ENCODE results near the gene MAP3K5. TPM values are rescaled to one million over a fixed set of nuclear protein-coding genes. Genes with fewer than 3 reads are reported as not detected.
A peak's percentile ranks its signal among the peaks of the same experiment; 100 is the strongest.

Gene MAP3K5
- total and polyA plus RNA-seq, 2 donors (not counting 3 experiments of a cell fraction or from before 2014, with no cell fraction given), result 1.5 to 7.0 TPM

DNA sequence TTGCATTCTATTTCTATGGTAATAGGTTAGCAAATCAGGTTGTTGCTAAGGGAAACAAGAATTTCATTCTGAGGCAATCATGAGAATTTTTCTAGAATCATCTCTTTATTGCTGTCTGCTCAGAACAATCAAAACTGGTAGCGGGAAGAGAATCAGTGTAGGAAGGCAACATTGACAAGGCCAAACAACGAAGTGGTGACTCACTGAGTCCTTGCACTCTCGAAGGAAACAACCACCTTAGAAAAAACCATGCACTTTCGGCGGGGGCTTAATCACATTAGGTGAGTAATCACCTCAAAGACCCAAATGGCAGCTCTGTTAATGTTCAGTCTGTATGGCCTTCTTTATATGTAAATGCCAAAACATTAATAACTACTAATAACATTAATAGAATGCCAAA is 163.3 kb downstream of the MAP3K5 start:
- ChIA-PET CTCF (interaction anchor here (1.0 to 3.5 kb wide), 4 partner anchors 35 to 163 kb away, joined by 4 to 11 read pairs (median 6); partner anchors contain the start of gene MAP3K5), POLR2A (no interaction called here)
- H3K36me3 ChIP-seq (ENCODE audit: control insufficient read depth in 2 of 2, extremely low read depth in 1 of 2, insufficient read depth in 2 of 2, low read length in 2 of 2), result no peaks in the 10 kb centered on the region
- TF ChIP-seq FOS (IDR thresholded peaks at IDR 0.05; ENCODE audit: borderline replicate concordance, insufficient read depth, low read length) (peak; percentile 16), POLR2A (IDR thresholded peaks at IDR 0.05; ENCODE audit: low read depth, low read length) (no peak), GATA2 (IDR thresholded peaks at IDR 0.05; ENCODE audit: insufficient read depth, insufficient read length, low read depth, low read length) (no peak), POLR2AphosphoS5 (IDR thresholded peaks at IDR 0.05; ENCODE audit: insufficient read depth, low read depth, low read length) (no peak), JUN (IDR thresholded peaks at IDR 0.05; ENCODE audit: borderline replicate concordance, insufficient read depth, insufficient read length, low read depth) (peak; percentile 30), EZH2 (IDR thresholded peaks at IDR 0.05; ENCODE audit: borderline replicate concordance, low read depth, low read length, severe bottlenecking) (no peak), MYC (IDR thresholded peaks at IDR 0.05; ENCODE audit: low read depth, low read length) (no peak)
- TF ChIP-seq, protein P1, sequence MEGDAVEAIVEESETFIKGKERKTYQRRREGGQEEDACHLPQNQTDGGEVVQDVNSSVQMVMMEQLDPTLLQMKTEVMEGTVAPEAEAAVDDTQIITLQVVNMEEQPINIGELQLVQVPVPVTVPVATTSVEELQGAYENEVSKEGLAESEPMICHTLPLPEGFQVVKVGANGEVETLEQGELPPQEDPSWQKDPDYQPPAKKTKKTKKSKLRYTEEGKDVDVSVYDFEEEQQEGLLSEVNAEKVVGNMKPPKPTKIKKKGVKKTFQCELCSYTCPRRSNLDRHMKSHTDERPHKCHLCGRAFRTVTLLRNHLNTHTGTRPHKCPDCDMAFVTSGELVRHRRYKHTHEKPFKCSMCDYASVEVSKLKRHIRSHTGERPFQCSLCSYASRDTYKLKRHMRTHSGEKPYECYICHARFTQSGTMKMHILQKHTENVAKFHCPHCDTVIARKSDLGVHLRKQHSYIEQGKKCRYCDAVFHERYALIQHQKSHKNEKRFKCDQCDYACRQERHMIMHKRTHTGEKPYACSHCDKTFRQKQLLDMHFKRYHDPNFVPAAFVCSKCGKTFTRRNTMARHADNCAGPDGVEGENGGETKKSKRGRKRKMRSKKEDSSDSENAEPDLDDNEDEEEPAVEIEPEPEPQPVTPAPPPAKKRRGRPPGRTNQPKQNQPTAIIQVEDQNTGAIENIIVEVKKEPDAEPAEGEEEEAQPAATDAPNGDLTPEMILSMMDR (IDR thresholded peaks at IDR 0.05; ENCODE audit: extremely low read depth in 1 of 2, insufficient read depth in 1 of 2, low read depth in 1 of 2, low read length in 2 of 2), result no peak
- TF ChIP-seq, protein P2, sequence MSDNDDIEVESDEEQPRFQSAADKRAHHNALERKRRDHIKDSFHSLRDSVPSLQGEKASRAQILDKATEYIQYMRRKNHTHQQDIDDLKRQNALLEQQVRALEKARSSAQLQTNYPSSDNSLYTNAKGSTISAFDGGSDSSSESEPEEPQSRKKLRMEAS (IDR thresholded peaks at IDR 0.05; ENCODE audit: insufficient read depth, insufficient read length), result no peak
- H3K27me3 ChIP-seq (ENCODE audit: control insufficient read depth in 2 of 2, insufficient read depth in 2 of 2, low read length in 2 of 2), result no peaks in the 10 kb centered on the region
- H3K9ac ChIP-seq (replicated peaks; ENCODE audit: extremely low read depth, insufficient read depth, low read length), result no peak overlapping the region
- DNase-seq (ENCODE audit: low read depth, low spot score) (peak; percentile 36), FAIRE-seq (peak; percentile 4)
- no peaks in the 10 kb centered on the region for H3K79me2 ChIP-seq (ENCODE audit: control insufficient read depth, insufficient read depth, low read length)
- no peak overlapping the region for H3K4me3 ChIP-seq (replicated peaks in 1 of 3; ENCODE audit: insufficient read depth in 1 of 3, low read depth in 1 of 3, low read length in 3 of 3)
- no TSS peak for BruUV-seq (replicated peaks)
- no peaks in the 10 kb centered on the region for H3K9me3 ChIP-seq (replicated peaks; ENCODE audit: control insufficient read depth, insufficient read depth, low read length)
- no peaks in the 10 kb centered on the region for H3K4me1 ChIP-seq (ENCODE audit: control insufficient read depth, extremely low read depth, insufficient read depth, low read length)
- intact Hi-C loops (cut with micrococcal nuclease) (no loop called here), dilution Hi-C loops (cut with MboI; ENCODE audit: extremely low pct_ligation_motif_present, low sequenced_read_pairs) (no loop called here)
- H3K4me2 ChIP-seq (ENCODE audit: insufficient read depth, low read length), result no peak overlapping the region
- H2AFZ ChIP-seq (ENCODE audit: low read depth, low read length), result no peak overlapping the region
- H4K20me1 ChIP-seq (replicated peaks; ENCODE audit: control insufficient read depth, extremely low read depth, insufficient read depth, low read length), result no peaks in the 10 kb centered on the region
- H3K9me1 ChIP-seq (replicated peaks; ENCODE audit: control insufficient read depth, extremely low read depth, insufficient read depth, low read length), result no peaks in the 10 kb centered on the region
- H3K27ac ChIP-seq (ENCODE audit: insufficient read depth, low read depth, low read length), result no peak overlapping the region

Data from endothelial cell of umbilical vein (primary cell).